Measurements from ENCODE around the gene PPP1R16B. TPM values are rescaled to one million over a fixed set of nuclear protein-coding genes. Genes with fewer than 3 reads are reported as not detected.

The PPP1R16B gene
- total RNA-seq, 5 donors from 2014 or later (not counting 1 experiment from before 2014, with no cell fraction given), result 32.0 to 58.5 (median 50.2) TPM

- ChIA-PET POLR2A (interaction anchor here in 1 of 2 donors (0.5 kb wide), 1 partner anchor 157 kb away, joined by 3 read pairs; no protein-coding TSS in a partner anchor), CTCF (no interaction called here)
- H3K27me3 ChIP-seq (replicated peaks in 1 of 2; ENCODE audit: control insufficient read depth in 2 of 2, extremely low read depth in 1 of 2, insufficient read depth in 2 of 2, low read length in 1 of 2), result no peaks in the 10 kb centered on the region
- H3K36me3 ChIP-seq (ENCODE audit: control insufficient read depth in 2 of 2, extremely low read depth in 1 of 2, insufficient read depth in 1 of 2, low read length in 1 of 2), result peaks cover 11 to 25% of the 10 kb centered on the region in 2 donors
- no peak overlapping the region for H3K27ac ChIP-seq (ENCODE audit: low read length)
- DNase-seq (no peak), ATAC-seq (replicated peaks in 1 of 4) (no peak)
- no peaks in the 10 kb centered on the region for H3K27me3 Mint-ChIP-seq
- peaks cover 27 to 36% (median 33%) of the 10 kb centered on the region in 3 donors for H3K4me1 Mint-ChIP-seq
- no peaks in the 10 kb centered on the region for H3K9me3 Mint-ChIP-seq
- H3K4me3 Mint-ChIP-seq, result no peak overlapping the region
- H3K4me3 ChIP-seq (ENCODE audit: control insufficient read depth in 1 of 2, extremely low read depth in 1 of 2, low read length in 1 of 2), result no peak overlapping the region
- H3K4me1 ChIP-seq (ENCODE audit: control insufficient read depth in 1 of 2, extremely low read depth in 1 of 2, insufficient read depth in 2 of 2, low read length in 2 of 2), result peaks cover 12 to 15% of the 10 kb centered on the region in 2 experiments
- H3K9me3 ChIP-seq, result no peaks in the 10 kb centered on the region
- H3K27ac Mint-ChIP-seq, result no peak overlapping the region
- H3K36me3 Mint-ChIP-seq, result peaks cover 31% of the 10 kb centered on the region
These were observed 159.8 kb downstream of the PPP1R16B start for GRCh38 chr20:38965264-38965663.

GRCh38 chr20:38968090-38968489 is 162.6 kb downstream of the PPP1R16B start:
- H3K36me3 Mint-ChIP-seq, result peaks cover 50% of the 10 kb centered on the region
- Histone ChIP-seq H3K36me3 (ENCODE audit: control insufficient read depth in 2 of 2, extremely low read depth in 1 of 2, insufficient read depth in 1 of 2, low read length in 1 of 2) (peaks cover 15 to 36% of the 10 kb centered on the region in 2 donors), H3K9me3 (no peaks in the 10 kb centered on the region), H3K27ac (ENCODE audit: low read length) (no peak overlapping the region), H3K4me3 (ENCODE audit: control insufficient read depth in 1 of 2, extremely low read depth in 1 of 2, low read length in 1 of 2) (no peak overlapping the region), H3K4me1 (ENCODE audit: control insufficient read depth in 1 of 2, extremely low read depth in 1 of 2, insufficient read depth in 2 of 2, low read length in 2 of 2) (peaks cover 0 to 4% of the 10 kb centered on the region in 2 experiments), H3K27me3 (replicated peaks in 1 of 2; ENCODE audit: control insufficient read depth in 2 of 2, extremely low read depth in 1 of 2, insufficient read depth in 2 of 2, low read length in 1 of 2) (no peaks in the 10 kb centered on the region)
- no peak overlapping the region for H3K27ac Mint-ChIP-seq
- H3K4me1 Mint-ChIP-seq, result peaks cover 16 to 25% (median 19%) of the 10 kb centered on the region in 3 donors
- WGBS (ENCODE audit: insufficient coverage), result 95% methylated on average over 5 of the region's 6 CpGs
- ChIA-PET POLR2A (interaction anchor here in 1 of 2 donors (0.7 to 0.8 kb wide), 2 partner anchors 29 to 418 kb away, joined by 3 read pairs; no protein-coding TSS in a partner anchor), CTCF (no interaction called here)
- H3K4me3 Mint-ChIP-seq, result no peak overlapping the region
- DNase-seq (no peak), ATAC-seq (replicated peaks in 1 of 4) (no peak)
- H3K27me3 Mint-ChIP-seq, result no peaks in the 10 kb centered on the region
- H3K9me3 Mint-ChIP-seq, result no peaks in the 10 kb centered on the region

GRCh38 chr20:38969708-38970107 is 164.2 kb downstream of the PPP1R16B start:
- Histone ChIP-seq H3K27me3 (replicated peaks in 1 of 2; ENCODE audit: control insufficient read depth in 2 of 2, extremely low read depth in 1 of 2, insufficient read depth in 2 of 2, low read length in 1 of 2) (no peaks in the 10 kb centered on the region), H3K4me3 (ENCODE audit: control insufficient read depth in 1 of 2, extremely low read depth in 1 of 2, low read length in 1 of 2) (no peak overlapping the region), H3K4me1 (ENCODE audit: control insufficient read depth in 1 of 2, extremely low read depth in 1 of 2, insufficient read depth in 2 of 2, low read length in 2 of 2) (no peaks in the 10 kb centered on the region), H3K27ac (ENCODE audit: low read length) (no peak overlapping the region), H3K9me3 (no peaks in the 10 kb centered on the region), H3K36me3 (ENCODE audit: control insufficient read depth in 2 of 2, extremely low read depth in 1 of 2, insufficient read depth in 1 of 2, low read length in 1 of 2) (peaks cover 15 to 49% of the 10 kb centered on the region in 2 donors)
- no peaks in the 10 kb centered on the region for H3K27me3 Mint-ChIP-seq
- no peak overlapping the region for H3K27ac Mint-ChIP-seq
- H3K4me1 Mint-ChIP-seq, result peaks cover 10 to 14% (median 10%) of the 10 kb centered on the region in 3 donors
- peaks cover 60% of the 10 kb centered on the region for H3K36me3 Mint-ChIP-seq
- H3K4me3 Mint-ChIP-seq, result no peak overlapping the region
- ATAC-seq (replicated peaks in 1 of 4), result no peak
- no peaks in the 10 kb centered on the region for H3K9me3 Mint-ChIP-seq
- DNase-seq, result no peak
- POLR2A ChIA-PET, result no interaction called here
- CTCF ChIA-PET, result no interaction called here
- 100% methylated on average over 3 of the region's 4 CpGs for WGBS (ENCODE audit: insufficient coverage)

- Histone ChIP-seq H3K4me1 (ENCODE audit: control insufficient read depth in 1 of 2, extremely low read depth in 1 of 2, insufficient read depth in 2 of 2, low read length in 2 of 2) (no peaks in the 10 kb centered on the region), H3K27me3 (replicated peaks in 1 of 2; ENCODE audit: control insufficient read depth in 2 of 2, extremely low read depth in 1 of 2, insufficient read depth in 2 of 2, low read length in 1 of 2) (no peaks in the 10 kb centered on the region), H3K27ac (ENCODE audit: low read length) (no peak overlapping the region), H3K36me3 (ENCODE audit: control insufficient read depth in 2 of 2, extremely low read depth in 1 of 2, insufficient read depth in 1 of 2, low read length in 1 of 2) (peaks cover 15 to 48% of the 10 kb centered on the region in 2 donors), H3K4me3 (ENCODE audit: control insufficient read depth in 1 of 2, extremely low read depth in 1 of 2, low read length in 1 of 2) (no peak overlapping the region), H3K9me3 (no peaks in the 10 kb centered on the region)
- no peak overlapping the region for H3K4me3 Mint-ChIP-seq
- H3K27ac Mint-ChIP-seq, result no peak overlapping the region
- ChIA-PET POLR2A (no interaction called here), CTCF (no interaction called here)
- ATAC-seq (replicated peaks in 1 of 4), result no peak
- WGBS (ENCODE audit: insufficient coverage), result no CpG with 5 or more reads among the region's 1 CpG
- no peaks in the 10 kb centered on the region for H3K9me3 Mint-ChIP-seq
- no peaks in the 10 kb centered on the region for H3K27me3 Mint-ChIP-seq
- H3K36me3 Mint-ChIP-seq, result peaks cover 54% of the 10 kb centered on the region
- no peak for DNase-seq
- peaks cover 10 to 12% (median 11%) of the 10 kb centered on the region in 3 donors for H3K4me1 Mint-ChIP-seq
These were observed 164.8 kb downstream of the PPP1R16B start for GRCh38 chr20:38970302-38970701.

Other genes with a start within 250 kb of the PPP1R16B start
- gene ADIG, start 224.5 kb upstream of the PPP1R16B start, total RNA-seq, result not detected
- under 1 TPM in 1 of 5 donors, not detected in 4; 0.28 TPM for gene ARHGAP40, start 203.9 kb upstream of the PPP1R16B start, total RNA-seq
- not detected for gene SLC32A1, start 81.2 kb upstream of the PPP1R16B start, total RNA-seq
- gene ACTR5, start 57.2 kb upstream of the PPP1R16B start, total RNA-seq, result 10 to 100 TPM; 15.8 to 20.1 (median 18.8) TPM
- gene FAM83D, start 120.7 kb downstream of the PPP1R16B start, total RNA-seq, result 1 to 10 TPM; 1.3 to 4.0 (median 2.4) TPM
- 10 to 100 TPM in 3 of 5 donors, 1 to 10 TPM in 2; 8.6 to 11.5 (median 11.2) TPM for gene DHX35, start 156.6 kb downstream of the PPP1R16B start, total RNA-seq

All from T-cell (primary cell).